ENCODE results near the gene RAB40C. TPM values are rescaled to one million over a fixed set of nuclear protein-coding genes. Genes with fewer than 3 reads are reported as not detected.

RAB40C gene
- total RNA-seq, 1 experiment from 2014 or later, result 19.1 TPM

GRCh38 chr16:548586-548985, 41.3 kb upstream of the RAB40C start:
- peaks cover 2% of the 10 kb centered on the region for H3K36me3 ChIP-seq (ENCODE audit: control insufficient read depth, insufficient read depth, low read length)
- CTCF ChIA-PET, result no interaction called here

GRCh38 chr16:549544-550263, 40.2 kb upstream of the RAB40C start:
- DNase-seq, result no peak
- H3K4me1 Mint-ChIP-seq (ENCODE audit: low read depth, unreplicated experiment), result no peaks in the 10 kb centered on the region
- no peaks in the 10 kb centered on the region for H3K27me3 Mint-ChIP-seq (ENCODE audit: insufficient read depth, unreplicated experiment)
- Histone ChIP-seq H3K4me3 (ENCODE audit: low read depth, low read length) (no peak overlapping the region), H3K4me1 (no peaks in the 10 kb centered on the region), H3K9me3 (no peaks in the 10 kb centered on the region), H3K36me3 (ENCODE audit: control insufficient read depth, insufficient read depth, low read length) (peaks cover 2% of the 10 kb centered on the region), H3K27me3 (replicated peaks; ENCODE audit: control insufficient read depth, insufficient read depth, low read length) (no peaks in the 10 kb centered on the region)
- TF ChIP-seq, protein P1, sequence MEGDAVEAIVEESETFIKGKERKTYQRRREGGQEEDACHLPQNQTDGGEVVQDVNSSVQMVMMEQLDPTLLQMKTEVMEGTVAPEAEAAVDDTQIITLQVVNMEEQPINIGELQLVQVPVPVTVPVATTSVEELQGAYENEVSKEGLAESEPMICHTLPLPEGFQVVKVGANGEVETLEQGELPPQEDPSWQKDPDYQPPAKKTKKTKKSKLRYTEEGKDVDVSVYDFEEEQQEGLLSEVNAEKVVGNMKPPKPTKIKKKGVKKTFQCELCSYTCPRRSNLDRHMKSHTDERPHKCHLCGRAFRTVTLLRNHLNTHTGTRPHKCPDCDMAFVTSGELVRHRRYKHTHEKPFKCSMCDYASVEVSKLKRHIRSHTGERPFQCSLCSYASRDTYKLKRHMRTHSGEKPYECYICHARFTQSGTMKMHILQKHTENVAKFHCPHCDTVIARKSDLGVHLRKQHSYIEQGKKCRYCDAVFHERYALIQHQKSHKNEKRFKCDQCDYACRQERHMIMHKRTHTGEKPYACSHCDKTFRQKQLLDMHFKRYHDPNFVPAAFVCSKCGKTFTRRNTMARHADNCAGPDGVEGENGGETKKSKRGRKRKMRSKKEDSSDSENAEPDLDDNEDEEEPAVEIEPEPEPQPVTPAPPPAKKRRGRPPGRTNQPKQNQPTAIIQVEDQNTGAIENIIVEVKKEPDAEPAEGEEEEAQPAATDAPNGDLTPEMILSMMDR (IDR thresholded peaks at IDR 0.05; ENCODE audit: insufficient read depth in 1 of 2, low read depth in 1 of 2, low read length in 1 of 2, severe bottlenecking in 1 of 2, unreplicated experiment in 1 of 2), result no peak
- no peak overlapping the region for H3K27ac Mint-ChIP-seq (ENCODE audit: unreplicated experiment)
- intact Hi-C loops (cut with micrococcal nuclease; ENCODE audit: unreplicated experiment), result no loop called here
- peaks cover 5% of the 10 kb centered on the region for H3K36me3 Mint-ChIP-seq (ENCODE audit: insufficient read depth, unreplicated experiment)
- ChIA-PET CTCF (no interaction called here), POLR2A (no interaction called here)
- no peak overlapping the region for H3K4me3 Mint-ChIP-seq (ENCODE audit: unreplicated experiment)
- no peaks in the 10 kb centered on the region for H3K9me3 Mint-ChIP-seq (ENCODE audit: unreplicated experiment)
- no TSS peak for BruUV-seq (replicated peaks)

More at GRCh38 chr16:548586-548985, 41.3 kb upstream of the RAB40C start:
- Mint-ChIP-seq H3K36me3 (ENCODE audit: insufficient read depth, unreplicated experiment) (peaks cover 9% of the 10 kb centered on the region), H3K27me3 (ENCODE audit: insufficient read depth, unreplicated experiment) (no peaks in the 10 kb centered on the region), H3K9me3 (ENCODE audit: unreplicated experiment) (no peaks in the 10 kb centered on the region), H3K4me3 (ENCODE audit: unreplicated experiment) (no peak overlapping the region), H3K27ac (ENCODE audit: unreplicated experiment) (no peak overlapping the region), H3K4me1 (ENCODE audit: low read depth, unreplicated experiment) (no peaks in the 10 kb centered on the region)
- no peak for DNase-seq
- intact Hi-C loops (cut with micrococcal nuclease; ENCODE audit: unreplicated experiment), result no loop called here
- Histone ChIP-seq H3K4me1 (no peaks in the 10 kb centered on the region), H3K9me3 (no peaks in the 10 kb centered on the region), H3K27me3 (replicated peaks; ENCODE audit: control insufficient read depth, insufficient read depth, low read length) (no peaks in the 10 kb centered on the region), H3K4me3 (ENCODE audit: low read depth, low read length) (no peak overlapping the region)
- BruUV-seq (replicated peaks), result no TSS peak
- TF ChIP-seq, protein P1 (IDR thresholded peaks at IDR 0.05; ENCODE audit: insufficient read depth in 1 of 2, low read depth in 1 of 2, low read length in 1 of 2, severe bottlenecking in 1 of 2, unreplicated experiment in 1 of 2), result no peak
- POLR2A ChIA-PET, result no interaction called here

DNA sequence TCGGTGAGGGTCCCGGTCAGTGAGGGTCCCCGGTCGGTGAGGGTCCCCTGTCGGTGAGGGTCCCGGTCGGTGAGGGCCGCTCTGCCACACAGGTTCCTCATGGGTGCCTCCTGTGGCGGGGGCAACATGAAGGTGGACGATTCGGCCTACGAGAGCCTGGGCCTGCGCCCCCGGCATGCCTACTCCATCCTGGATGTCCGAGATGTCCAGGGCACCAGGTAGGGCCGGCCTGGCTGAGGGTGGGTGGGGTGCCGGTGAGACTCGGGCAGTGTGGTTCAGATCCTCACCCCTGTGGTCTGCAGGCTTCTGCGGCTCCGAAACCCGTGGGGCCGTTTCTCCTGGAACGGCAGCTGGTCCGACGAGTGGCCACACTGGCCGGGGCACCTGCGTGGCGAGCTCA, 38.7 kb upstream of the RAB40C start:
- Histone ChIP-seq H3K4me1 (no peaks in the 10 kb centered on the region), H3K9me3 (no peaks in the 10 kb centered on the region), H3K27me3 (replicated peaks; ENCODE audit: control insufficient read depth, insufficient read depth, low read length) (no peaks in the 10 kb centered on the region), H3K36me3 (ENCODE audit: control insufficient read depth, insufficient read depth, low read length) (peaks cover 2% of the 10 kb centered on the region), H3K4me3 (ENCODE audit: low read depth, low read length) (no peak overlapping the region)
- intact Hi-C loops (cut with micrococcal nuclease; ENCODE audit: unreplicated experiment), result no loop called here
- Mint-ChIP-seq H3K27me3 (ENCODE audit: insufficient read depth, unreplicated experiment) (no peaks in the 10 kb centered on the region), H3K4me3 (ENCODE audit: unreplicated experiment) (no peak overlapping the region), H3K4me1 (ENCODE audit: low read depth, unreplicated experiment) (no peaks in the 10 kb centered on the region), H3K27ac (ENCODE audit: unreplicated experiment) (no peak overlapping the region), H3K9me3 (ENCODE audit: unreplicated experiment) (no peaks in the 10 kb centered on the region), H3K36me3 (ENCODE audit: insufficient read depth, unreplicated experiment) (no peaks in the 10 kb centered on the region)
- POLR2A ChIA-PET, result interaction anchor here (0.5 kb wide), 1 partner anchor 81 kb away, joined by 3 read pairs; no protein-coding TSS in a partner anchor
- TF ChIP-seq, protein P1 (IDR thresholded peaks at IDR 0.05; ENCODE audit: insufficient read depth in 1 of 2, low read depth in 1 of 2, low read length in 1 of 2, severe bottlenecking in 1 of 2, unreplicated experiment in 1 of 2), result no peak
- no peak for DNase-seq
- no TSS peak for BruUV-seq (replicated peaks)
- CTCF ChIA-PET, result no interaction called here

Measured in Caco-2 (cell line).